Loucy (cell line): ENCODE results near the gene BLID.

ENCODE experiments used
- CTCF ChIP-seq: fragments of 200-600 bp; sonication (generic); conservative IDR thresholded peaks from 2 replicates; pipeline ENCODE4 v1.5.1; 2014; ENCODE audit warnings: mild to moderate bottlenecking, antibody characterized with exemption, low read length
- EZH2phosphoT487 ChIP-seq: fragments of 200-600 bp; IDR thresholded peaks from 2 replicates; pipeline ENCODE4 v1.6.1; 2018; ENCODE audit warnings: antibody characterized with exemption, mild to moderate bottlenecking, moderate library complexity, borderline replicate concordance

GRCh38 chr11:122085712-122086111 lies 30.3 kb downstream of the BLID start:
- no peak for TF ChIP-seq CTCF
- TF ChIP-seq EZH2phosphoT487: no peak
